Heart right ventricle (tissue), 16 donors: ENCODE results near the gene PNKD. TPM values are rescaled to one million over a fixed set of nuclear protein-coding genes. Genes with fewer than 3 reads are reported as not detected.

Experiments
- ATAC-seq, 8 donors: fragments of 200-7000 bp; cut with Tn5 transposase; one replicate each; pipeline ENCODE4 v1.9.1; 2020; ENCODE audit warnings: mild to moderate bottlenecking in 8 of 8, moderate library complexity in 8 of 8, moderate number of reproducible peaks in 1 of 8
- DNase-seq, 2 donors: peaks; one replicate each; pipeline ENCODE4 v3.0.0-alpha.2; 2020
- H3K27ac ChIP-seq, 10 donors: fragments of 200-600 bp; sonication (generic) in 2 of 10; one replicate each; pipeline versions ENCODE4 v1.5.0 to v1.8.0; 2020 to 2022; ENCODE audit warnings: mild to moderate bottlenecking in 3 of 10
- H3K27me3 ChIP-seq, 7 donors: fragments of 200-600 bp; one replicate each; pipeline ENCODE4 v1.8.0; 2021 to 2022; ENCODE audit warnings: mild to moderate bottlenecking in 2 of 7
- H3K36me3 ChIP-seq, 9 donors: fragments of 200-600 bp; sonication (generic) in 1 of 9; one replicate each; pipeline versions ENCODE4 v1.5.0 to v1.8.0; 2020 to 2022; ENCODE audit warnings: mild to moderate bottlenecking in 2 of 9
- H3K4me1 ChIP-seq, 9 donors: fragments of 200-600 bp; sonication (generic) in 1 of 9; one replicate each; pipeline versions ENCODE4 v1.5.0 to v1.8.0; 2020 to 2022; ENCODE audit warnings: mild to moderate bottlenecking in 4 of 9
- H3K4me3 ChIP-seq, 10 donors: fragments of 200-600 bp; sonication (generic) in 2 of 10; one replicate each; pipeline versions ENCODE4 v1.5.0 to v1.8.0; 2020 to 2022; ENCODE audit warnings: mild to moderate bottlenecking in 7 of 10, moderate library complexity in 2 of 10
- H3K9me3 ChIP-seq, 11 donors: fragments of 200-600 bp in 10 of 11; sonication (generic) in 2 of 11; one replicate each; pipeline versions ENCODE4 v1.5.0 to v1.8.0; 2013 to 2022; ENCODE audit warnings: mild to moderate bottlenecking in 2 of 11, control low read depth in 1 of 11, moderate library complexity in 1 of 11
- CTCF ChIP-seq, 9 donors: fragments of 200-600 bp; sonication (generic) in 2 of 9; IDR thresholded peaks; one replicate each; pipeline versions ENCODE4 v1.5.0 to v1.8.0; 2021 to 2022; ENCODE audit warnings: antibody characterized with exemption in 9 of 9, mild to moderate bottlenecking in 5 of 9, moderate library complexity in 1 of 9
- WGBS, 2 donors: extraction: QIAGEN DNeasy Blood & Tissue Kit; methylation state at CpG; one replicate each; pipeline ENCODE4 v1.1.7; 2013; ENCODE audit warnings: inconsistent platforms in 1 of 2; 5-methylcytosine and 5-hydroxymethylcytosine counted together
- intact Hi-C, 10 donors: fragments of 100-400 bp; cut with DNase I; formaldehyde crosslinking; loops; one replicate each; pipeline versions ENCODE4 v1.11.1 to v1.14.2; 2022
- polyA plus RNA-seq, 2 donors: library from polyadenylated mRNA; stranded (reverse); fragments of 200-250 nt; gene quantifications; one replicate each; pipeline ENCODE4 v1.2.3, GENCODE V29; 2013
- total RNA-seq, 10 donors: library from RNA; stranded (reverse); fragmentation: NEBNext Ultra II Directional in 3 of 10; extraction: Animal tissue kit (Norgen Biotek cat#: 25700) in 3 of 10; gene quantifications; one replicate each; pipeline versions ENCODE4 v1.2.1 to v1.2.4, GENCODE V29; 2021 to 2023
- donor health status: Arrhythmogenic right ventricular cardiomyopathy.
- donor health status: ischemic (EF 13 %, LVEDD 7.1; RV severe dilation, severe dysfunction).
- donor health status: healthy with polysubstance abuse.
- donor health status: DM: no; HTN: yes; CAD: no.
- donor health status: DM: no; HTN: no; CAD: no.
- donor health status: ischemic (EF 25% LVEDD 6.9; RV normal size, moderate dysfunction).
- donor health status: ischemic (EF 25% LVEDD 5.7; RV mildly dilated, moderate dysfunction).
- donor health status: healthy.
- donor health status: DM: yes; HTN: yes; CAD: no.
- donor health status: Ischemic cardiomyopathy.
- donor health status: ischemic (EF 35%, LVEDD 5.7; RV mildly dilated, moderate dysfunction).
- donor health status: nonischemic (EF 11% LVEDD 7.7; RV severe dilation, severe dysfunction).
- donor health status: DM: yes; HTN: yes; CAD: no.
- donor health status: PGD.
- donor health status: ischemic (EF 29% LVEDD 5.4; RV normal size, mild dysfunction).
- donor health status: nonischemic (EF 23%, LVEDD 6.1; RV moderate dilation, normal function).

PNKD gene
- total and polyA plus RNA-seq, 12 donors: 56.9 to 138 (median 75.7) TPM

GRCh38 chr2:218278531-218279360 is 8.4 kb downstream of the PNKD start:
- WGBS, 2 donors: 79% methylated on average over 16 of the region's 16 CpGs
- intact Hi-C loops: loop anchor here in 2 of 10 donors (10.0 kb wide), 2 partner anchors 186 to 376 kb away; partner anchors contain the start of genes BCS1L (in 1 of the 2) and ZNF142 (in 1 of the 2)
- no peak for DNase-seq
- H3K9me3 ChIP-seq: no peaks in the 10 kb centered on the region
- ATAC-seq: no peak
- H3K27me3 ChIP-seq: no peaks in the 10 kb centered on the region
- H3K27ac ChIP-seq: no peak overlapping the region
- TF ChIP-seq CTCF (IDR thresholded peaks at IDR 0.05): no peak
- no peak overlapping the region for H3K4me3 ChIP-seq
- peaks cover 6 to 99% (median 68%) of the 10 kb centered on the region in 9 donors for H3K36me3 ChIP-seq
- H3K4me1 ChIP-seq: peaks cover 23 to 41% (median 34%) of the 10 kb centered on the region in 9 donors

GRCh38 chr2:218280260-218280870 is 10.0 kb downstream of the PNKD start:
- Histone ChIP-seq H3K27ac (no peak overlapping the region), H3K4me1 (peaks cover 36 to 54% (median 44%) of the 10 kb centered on the region in 9 donors)
- TF ChIP-seq CTCF (IDR thresholded peaks at IDR 0.05): no peak

GRCh38 chr2:218281449-218281848 is 11.1 kb downstream of the PNKD start:
- WGBS, 2 donors: 27 to 35% methylated on average over 3 of the region's 3 CpGs
- H3K4me3 ChIP-seq: no peak overlapping the region
- peak in 2 of 8 donors; percentile 30 to 48 for ATAC-seq
- H3K27ac ChIP-seq: peak overlapping the region; percentile 50 to 100 (median 98)
- H3K27me3 ChIP-seq: no peaks in the 10 kb centered on the region
- peaks cover 6 to 83% (median 41%) of the 10 kb centered on the region in 9 donors for H3K36me3 ChIP-seq
- no peak for DNase-seq
- no peaks in the 10 kb centered on the region for H3K9me3 ChIP-seq
- H3K4me1 ChIP-seq: peaks cover 46 to 64% (median 54%) of the 10 kb centered on the region in 9 donors
- no peak for TF ChIP-seq CTCF (IDR thresholded peaks at IDR 0.05)
- intact Hi-C loops: no loop called here

More at GRCh38 chr2:218280260-218280870, 10.0 kb downstream of the PNKD start:
- WGBS, 2 donors: 93% methylated on average over 14 of the region's 14 CpGs
- intact Hi-C loops: no loop called here
- no peak for ATAC-seq
- H3K4me3 ChIP-seq: no peak overlapping the region
- no peaks in the 10 kb centered on the region for H3K27me3 ChIP-seq
- peaks cover 6 to 94% (median 52%) of the 10 kb centered on the region in 9 donors for H3K36me3 ChIP-seq
- no peak for DNase-seq
- H3K9me3 ChIP-seq: no peaks in the 10 kb centered on the region

- TF ChIP-seq CTCF (IDR thresholded peaks at IDR 0.05): no peak
- intact Hi-C loops: no loop called here
Measured at GRCh38 chr2:218282173-218282991, 12.1 kb downstream of the PNKD start.

More at GRCh38 chr2:218282173-218282991, 12.1 kb downstream of the PNKD start:
- H3K4me1 ChIP-seq: peaks cover 48 to 71% (median 63%) of the 10 kb centered on the region in 9 donors
- H3K4me3 ChIP-seq: no peak overlapping the region
- H3K27ac ChIP-seq: peak overlapping the region; percentile 50 to 100 (median 98)
- DNase-seq (peak; percentile 41 to 44), ATAC-seq (peak in 4 of 8 donors; percentile 6 to 53 (median 20))
- H3K9me3 ChIP-seq: no peaks in the 10 kb centered on the region
- H3K27me3 ChIP-seq: no peaks in the 10 kb centered on the region
- WGBS, 2 donors: 39 to 52% methylated on average over 17 of the region's 17 CpGs
- H3K36me3 ChIP-seq: peaks cover 6 to 74% (median 32%) of the 10 kb centered on the region in 9 donors
